ENCODE measurements around the gene TMEM164.

TMEM164 gene

GRCh38 chrX:110215411-110215810 is 212.5 kb downstream of the TMEM164 start:
- no peak for FAIRE-seq

GRCh38 chrX:110216027-110216426 is 213.1 kb downstream of the TMEM164 start:
- no peak for FAIRE-seq

GRCh38 chrX:110218591-110218990 is 215.7 kb downstream of the TMEM164 start:
- no peak for FAIRE-seq

GRCh38 chrX:110219920-110220319 is 217.0 kb downstream of the TMEM164 start:
- no peak for FAIRE-seq

GRCh38 chrX:110222497-110223257 is 219.8 kb downstream of the TMEM164 start:
- FAIRE-seq, result no peak

- FAIRE-seq, result no peak
Measured at GRCh38 chrX:110224926-110225617, 222.2 kb downstream of the TMEM164 start.

- no peak for FAIRE-seq
Measured at GRCh38 chrX:110226931-110227330, 224.0 kb downstream of the TMEM164 start.

Measured in colon (tissue), 2 donors.